HCT116 (cell line): ENCODE measurements around the gene CORT. TPM values are rescaled to one million over a fixed set of nuclear protein-coding genes. Genes with fewer than 3 reads are reported as not detected.

Source experiments
- ATAC-seq: fragments of 200-7000 bp; cut with Tn5 transposase; 2 replicates; pipeline ENCODE4 v1.9.1; 2020; ENCODE audit warnings: mild to moderate bottlenecking, moderate library complexity
- BruUV-seq: library from RNA; stranded (reverse); fragments of 400-500 nt; replicated peaks from 2 replicates; lab custom pipeline; 2021; lab: Mats Ljungman, UMichigan
- CTCF ChIA-PET: fragments of 300-600 bp; sonication (Branson Sonifier 250); formaldehyde crosslinking; loops from one replicate; lab custom pipeline; 2021; ENCODE audit warnings: antibody characterized with exemption; lab: Charles Lee
- POLR2A ChIA-PET: fragments of 300-600, 350-600 bp; sonication (Branson Sonifier 250); formaldehyde crosslinking; loops from one replicate; lab custom pipeline; 2021; ENCODE audit warnings: antibody characterized with exemption; lab: Charles Lee
- RAD21 ChIA-PET, 2 experiments: fragments of 300-600 bp; sonication (Branson Sonifier 250); formaldehyde crosslinking; loops; one replicate each; lab custom pipeline; 2023; ENCODE audit warnings: low total read pairs in 2 of 2; ENCODE audit not compliant: uncharacterized antibody in 2 of 2, unreplicated experiment in 2 of 2, low non-redundant PET in 1 of 2; lab: Charles Lee
- DNase-seq: peaks from one replicate; pipeline ENCODE4 v3.0.0-alpha.2; 2010; ENCODE audit warnings: low read depth, low spot score
- H2AFZ ChIP-seq: fragments of 200-600 bp; shearing (Covaris generic), sonication (generic); 2 replicates; pipeline ENCODE4 v1.6.1; 2017; ENCODE audit warnings: low read depth, mixed run types, mixed read lengths, antibody characterized with exemption, low read length; ENCODE audit not compliant: poor library complexity, severe bottlenecking
- H3K27ac ChIP-seq: 2 replicates; pipeline ENCODE4 v1.5.1; 2012; ENCODE audit warnings: low read depth, low read length
- H3K27me3 ChIP-seq: fragments of 200-600 bp; sonication (generic); 2 replicates; pipeline ENCODE4 v1.6.1; 2016; ENCODE audit warnings: mixed run types, low read length, mixed read lengths; ENCODE audit not compliant: insufficient read depth
- H3K36me3 ChIP-seq, 2 experiments: fragments of 200-500 bp in 1 of 2; fragments of 200-600 bp in 1 of 2; sonication (Bioruptor generic) in 1 of 2; sonication (generic) in 1 of 2; 2 replicates each; pipeline versions ENCODE4 v1.5.1 to v1.6.1; 2014 to 2016; ENCODE audit warnings: low read length in 2 of 2, inconsistent platforms in 1 of 2, mixed read lengths in 1 of 2, mixed run types in 1 of 2; ENCODE audit not compliant: insufficient read depth in 2 of 2, control insufficient read depth in 1 of 2
- H3K4me1 ChIP-seq, 2 experiments: fragments of 200-600 bp in 1 of 2; sonication (generic) in 1 of 2; 2 replicates each; pipeline versions ENCODE4 v1.5.1 to v1.6.1; 2012 to 2017; ENCODE audit warnings: low read length in 2 of 2, inconsistent platforms in 1 of 2, mild to moderate bottlenecking in 1 of 2, mixed read lengths in 1 of 2, mixed run types in 1 of 2, moderate library complexity in 1 of 2; ENCODE audit not compliant: insufficient read depth in 2 of 2, control insufficient read depth in 1 of 2
- H3K4me2 ChIP-seq: fragments of 200-600 bp; sonication (generic); 2 replicates; pipeline ENCODE4 v1.6.1; 2017; ENCODE audit warnings: mixed run types, low read length, mixed read lengths
- H3K4me3 ChIP-seq, 2 experiments: fragments of 200-600 bp in 1 of 2; sonication (generic) in 1 of 2; replicated peaks in 1 of 2; 2 replicates each; pipeline ENCODE4 v1.5.1; 2011 to 2016; ENCODE audit warnings: low read length in 2 of 2, control low read depth in 1 of 2, low read depth in 1 of 2, mild to moderate bottlenecking in 1 of 2, mixed read lengths in 1 of 2, mixed run types in 1 of 2
- H3K79me2 ChIP-seq: fragments of 200-600 bp; sonication (generic); 2 replicates; pipeline ENCODE4 v1.6.1; 2017; ENCODE audit warnings: mild to moderate bottlenecking, mixed run types, low read length, moderate library complexity, mixed read lengths; ENCODE audit not compliant: insufficient read depth
- H3K9ac ChIP-seq: fragments of 200-600 bp; sonication (generic); 2 replicates; pipeline ENCODE4 v1.6.1; 2016; ENCODE audit warnings: low read length, mixed read lengths
- H3K9me2 ChIP-seq: fragments of 200-600 bp; sonication (generic), shearing (Covaris generic); 2 replicates; pipeline ENCODE4 v1.6.1; 2017; ENCODE audit warnings: mixed run types, mild to moderate bottlenecking, moderate library complexity; ENCODE audit not compliant: insufficient read depth
- H3K9me3 ChIP-seq, 2 experiments: fragments of 200-500 bp in 1 of 2; fragments of 200-600 bp in 1 of 2; sonication (Bioruptor generic) in 1 of 2; sonication (generic) in 1 of 2; 2 replicates each; pipeline ENCODE4 v1.6.1; 2014 to 2017; ENCODE audit warnings: low read length in 2 of 2, mixed read lengths in 2 of 2, inconsistent platforms in 1 of 2, low read depth in 1 of 2, mild to moderate bottlenecking in 1 of 2, mixed run types in 1 of 2, moderate library complexity in 1 of 2; ENCODE audit not compliant: control insufficient read depth in 1 of 2, insufficient read depth in 1 of 2
- H4K20me1 ChIP-seq: fragments of 200-600 bp; sonication (generic), shearing (Covaris generic); 2 replicates; pipeline ENCODE4 v1.6.1; 2017; ENCODE audit warnings: mixed run types, mild to moderate bottlenecking, moderate library complexity; ENCODE audit not compliant: insufficient read depth
- CEBPB ChIP-seq: IDR thresholded peaks from 2 replicates; pipeline ENCODE4 v1.6.1; 2012; ENCODE audit warnings: low read depth
- POLR2A ChIP-seq: IDR thresholded peaks from 2 replicates; pipeline ENCODE4 v1.7.0; 2011; ENCODE audit warnings: borderline replicate concordance; ENCODE audit not compliant: insufficient read depth, insufficient read length; ENCODE audit errors: extremely low read depth
- SP1 ChIP-seq: IDR thresholded peaks from 2 replicates; pipeline ENCODE4 v1.6.1; 2012; ENCODE audit warnings: low read depth
- SRF ChIP-seq: IDR thresholded peaks from 2 replicates; pipeline ENCODE4 v1.6.1; 2012; ENCODE audit warnings: low read depth
- TCF7L2 ChIP-seq: IDR thresholded peaks from 2 replicates; pipeline ENCODE4 v1.7.0; 2011; ENCODE audit warnings: borderline replicate concordance, inconsistent platforms; ENCODE audit not compliant: insufficient read depth, insufficient read length; ENCODE audit errors: extremely low read depth
- ZFX ChIP-seq: fragments of 450-650 bp; IDR thresholded peaks from 2 replicates; pipeline ENCODE4 v1.6.1; 2017
- ZNF274 ChIP-seq: fragments of 200-500 bp; sonication (Bioruptor generic); IDR thresholded peaks from 2 replicates; pipeline ENCODE4 v1.6.1; 2014; ENCODE audit warnings: mild to moderate bottlenecking, low read depth, low read length, inconsistent platforms
- intact Hi-C: fragments of 100-400 bp; cut with micrococcal nuclease; formaldehyde crosslinking; loops from 2 replicates; pipeline ENCODE4 v1.10.0; 2022
- total RNA-seq: library from RNA; stranded (reverse); gene quantifications from one replicate; pipeline ENCODE4 v1.2.1, GENCODE V29; 2021; ENCODE audit not compliant: unreplicated experiment
- TF ChIP-seq, protein P1 (sequence below): IDR thresholded peaks from 2 replicates; pipeline ENCODE4 v1.6.1; 2012

CORT gene
- total RNA-seq, 1 experiment from 2014 or later = 0.84 TPM

DNA sequence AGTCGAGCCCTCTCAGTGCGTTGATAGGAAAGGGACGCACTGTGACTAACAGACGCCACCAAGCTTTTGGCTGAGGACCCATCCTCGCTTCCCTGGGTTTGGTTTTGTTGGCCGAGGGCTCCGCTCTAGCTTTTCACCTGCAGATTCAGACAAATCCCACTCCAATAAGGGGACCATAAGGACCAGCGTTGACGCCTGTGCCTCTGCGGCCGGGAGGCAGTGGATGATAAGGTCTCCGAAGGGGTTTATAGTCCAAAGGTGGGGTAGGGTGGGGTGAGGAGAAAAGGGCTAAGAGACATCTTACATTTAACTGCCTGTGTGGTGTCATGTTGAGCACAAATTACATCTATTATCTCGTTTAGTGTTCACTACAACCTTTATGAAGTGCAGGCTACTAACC lies 25.7 kb downstream of the CORT start:
- ATAC-seq (no peak), DNase-seq (no peak)
- peaks cover 0 to 36% of the 10 kb centered on the region in 2 experiments; a peak in 3 of 4 replicates for H3K4me1 ChIP-seq
- no peaks in the 10 kb centered on the region for H3K27me3 ChIP-seq
- H3K36me3 ChIP-seq = no peaks in the 10 kb centered on the region
- no peaks in the 10 kb centered on the region for H3K9me2 ChIP-seq
- no peaks in the 10 kb centered on the region for H3K9me3 ChIP-seq
- peak overlapping the region; percentile 81 for H3K9ac ChIP-seq
- RAD21 ChIA-PET = no interaction called here
- H2AFZ ChIP-seq = no peak overlapping the region
- peaks cover 71% of the 10 kb centered on the region for H3K79me2 ChIP-seq
- H4K20me1 ChIP-seq = no peaks in the 10 kb centered on the region
- peak overlapping the region; percentile 45 for H3K27ac ChIP-seq
- H3K4me2 ChIP-seq = peak overlapping the region; percentile 90
- TF ChIP-seq ZFX = no peak
- no peak for TF ChIP-seq SP1
- no peak for TF ChIP-seq TCF7L2
- TF ChIP-seq POLR2A = no peak
- TF ChIP-seq SRF = no peak
- TF ChIP-seq, protein P1, sequence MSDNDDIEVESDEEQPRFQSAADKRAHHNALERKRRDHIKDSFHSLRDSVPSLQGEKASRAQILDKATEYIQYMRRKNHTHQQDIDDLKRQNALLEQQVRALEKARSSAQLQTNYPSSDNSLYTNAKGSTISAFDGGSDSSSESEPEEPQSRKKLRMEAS = no peak
- TF ChIP-seq ZNF274 = no peak
- CTCF ChIA-PET = no interaction called here
- POLR2A ChIA-PET = no interaction called here
- H3K4me3 ChIP-seq = peak overlapping the region; percentile 77 to 85
- intact Hi-C loops = no loop called here
- BruUV-seq = no TSS peak

DNA sequence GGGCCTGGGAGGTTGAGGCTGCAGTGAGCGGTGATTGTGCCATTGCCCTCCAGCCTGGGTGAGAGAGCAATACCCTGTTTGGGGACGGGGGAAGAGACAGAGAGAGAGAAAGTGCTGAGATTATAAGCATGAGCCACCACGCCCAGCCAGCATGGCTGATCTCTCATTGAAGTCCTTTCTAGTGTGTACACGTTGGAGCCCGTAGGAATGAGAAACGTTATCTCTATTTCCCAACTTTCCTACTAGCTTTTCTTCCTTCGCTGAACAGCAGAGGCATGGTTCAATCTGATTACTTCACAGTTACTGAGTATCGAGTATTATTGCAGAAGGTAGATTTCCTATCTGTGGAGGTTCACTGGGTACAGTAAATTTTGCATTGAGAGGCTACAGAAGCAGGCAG lies 29.5 kb downstream of the CORT start:
- ATAC-seq (no peak), DNase-seq (no peak)
- Histone ChIP-seq H3K4me1 (peaks cover 0 to 16% of the 10 kb centered on the region in 2 experiments; a peak in 3 of 4 replicates), H4K20me1 (no peaks in the 10 kb centered on the region), H3K4me2 (no peak overlapping the region), H2AFZ (no peak overlapping the region), H3K9me3 (no peaks in the 10 kb centered on the region), H3K79me2 (peaks cover 90% of the 10 kb centered on the region), H3K9me2 (no peaks in the 10 kb centered on the region), H3K4me3 (no peak overlapping the region), H3K27me3 (no peaks in the 10 kb centered on the region), H3K9ac (no peak overlapping the region), H3K27ac (no peak overlapping the region), H3K36me3 (no peaks in the 10 kb centered on the region)
- intact Hi-C loops = no loop called here
- BruUV-seq = no TSS peak
- RAD21 ChIA-PET = no interaction called here
- CTCF ChIA-PET = no interaction called here
- POLR2A ChIA-PET = no interaction called here
- no peak for TF ChIP-seq CEBPB
